ENCODE measurements around the gene FANCC. TPM values are rescaled to one million over a fixed set of nuclear protein-coding genes. Genes with fewer than 3 reads are reported as not detected.
A peak's percentile ranks its signal among the peaks of the same experiment; 100 is the strongest.

FANCC gene
- total and polyA plus RNA-seq, 2 experiments from 2014 or later: 11.9 to 14.0 TPM

GRCh38 chr9:95218773-95219172 is 98.7 kb downstream of the FANCC start:
- Histone ChIP-seq H3K4me3 (no peak overlapping the region), H3K27ac (no peak overlapping the region), H3K27me3 (no peaks in the 10 kb centered on the region), H3K9me3 (ENCODE audit: low read depth) (no peaks in the 10 kb centered on the region), H3K36me3 (no peaks in the 10 kb centered on the region), H3K4me1 (ENCODE audit: low read depth) (peaks cover 11% of the 10 kb centered on the region)
- DNase-seq (ENCODE audit: low read depth in 1 of 2, low spot score in 1 of 2): no peak
- TF ChIP-seq CTCF (IDR thresholded peaks at IDR 0.05; ENCODE audit: low read depth, low read length): no peak

GRCh38 chr9:95217936-95218335 is 99.6 kb downstream of the FANCC start:
- no peak for DNase-seq (ENCODE audit: low read depth in 1 of 2, low spot score in 1 of 2)
- H3K27me3 ChIP-seq: no peaks in the 10 kb centered on the region
- H3K27ac ChIP-seq: no peak overlapping the region

GRCh38 chr9:95215336-95215898 is 102.1 kb downstream of the FANCC start:
- Histone ChIP-seq H3K27ac (peak overlapping the region; percentile 5), H3K4me3 (no peak overlapping the region), H3K36me3 (no peaks in the 10 kb centered on the region), H3K4me1 (ENCODE audit: low read depth) (peaks cover 36% of the 10 kb centered on the region), H3K27me3 (no peaks in the 10 kb centered on the region), H3K9me3 (ENCODE audit: low read depth) (no peaks in the 10 kb centered on the region)
- DNase-seq (ENCODE audit: low read depth in 1 of 2, low spot score in 1 of 2): no peak
- no peak for TF ChIP-seq CTCF (IDR thresholded peaks at IDR 0.05; ENCODE audit: low read depth, low read length)

More at GRCh38 chr9:95217936-95218335, 99.6 kb downstream of the FANCC start:
- Histone ChIP-seq H3K36me3 (no peaks in the 10 kb centered on the region), H3K4me3 (no peak overlapping the region), H3K4me1 (ENCODE audit: low read depth) (peaks cover 11% of the 10 kb centered on the region), H3K9me3 (ENCODE audit: low read depth) (no peaks in the 10 kb centered on the region)
- no peak for TF ChIP-seq CTCF (IDR thresholded peaks at IDR 0.05; ENCODE audit: low read depth, low read length)

- Histone ChIP-seq H3K4me3 (no peak overlapping the region), H3K9me3 (ENCODE audit: low read depth) (no peaks in the 10 kb centered on the region)
- TF ChIP-seq CTCF (IDR thresholded peaks at IDR 0.05; ENCODE audit: low read depth, low read length): no peak
Measured at GRCh38 chr9:95213117-95213516, 104.4 kb downstream of the FANCC start.

GRCh38 chr9:95211028-95211427 is 106.5 kb downstream of the FANCC start:
- DNase-seq (ENCODE audit: low read depth in 1 of 2, low spot score in 1 of 2): peak in 1 of 2 donors; percentile 52
- H3K9me3 ChIP-seq (ENCODE audit: low read depth): no peaks in the 10 kb centered on the region
- no peak overlapping the region for H3K4me3 ChIP-seq
- no peaks in the 10 kb centered on the region for H3K27me3 ChIP-seq
- H3K27ac ChIP-seq: peak overlapping the region; percentile 33
- peaks cover 36% of the 10 kb centered on the region for H3K4me1 ChIP-seq (ENCODE audit: low read depth)
- no peak for TF ChIP-seq CTCF (IDR thresholded peaks at IDR 0.05; ENCODE audit: low read depth, low read length)
- no peaks in the 10 kb centered on the region for H3K36me3 ChIP-seq

More at GRCh38 chr9:95213117-95213516, 104.4 kb downstream of the FANCC start:
- Histone ChIP-seq H3K36me3 (no peaks in the 10 kb centered on the region), H3K4me1 (ENCODE audit: low read depth) (peaks cover 36% of the 10 kb centered on the region), H3K27me3 (no peaks in the 10 kb centered on the region), H3K27ac (no peak overlapping the region)
- DNase-seq (ENCODE audit: low read depth in 1 of 2, low spot score in 1 of 2): no peak
